ENCODE measurements around the gene ZNF500.
"Not testable (repeated sequence)": the region's sequence is repeated elsewhere in the genome, so short reads cannot be mapped to it uniquely, and the experiment has no call there.

Gene ZNF500

GRCh38 chr16:4796982-4797804 lies 30.2 kb upstream of the ZNF500 start:
- no peak for DNase-seq (ENCODE audit: low spot score)

- DNase-seq (ENCODE audit: low spot score) = peak; percentile 32
Measured at GRCh38 chr16:4795828-4796572, 29.0 kb upstream of the ZNF500 start.

- DNase-seq (ENCODE audit: low spot score) = peak; percentile 75
Measured at GRCh38 chr16:4795181-4795827, 28.3 kb upstream of the ZNF500 start, which contains the start of gene SMIM22. SMIM22 (plus strand) TSS chr16:4795369; CDS start chr16:4795735, 366 bp downstream.

GRCh38 chr16:4792951-4793513 lies 26.1 kb upstream of the ZNF500 start:
- DNase-seq (ENCODE audit: low spot score) = no peak

GRCh38 chr16:4790871-4791270 lies 23.9 kb upstream of the ZNF500 start:
- DNase-seq (ENCODE audit: low spot score) = no peak

GRCh38 chr16:4790261-4790660 lies 23.3 kb upstream of the ZNF500 start:
- DNase-seq (ENCODE audit: low spot score) = no peak

GRCh38 chr16:4788910-4789309 lies 21.9 kb upstream of the ZNF500 start:
- no peak for DNase-seq (ENCODE audit: low spot score)

GRCh38 chr16:4788489-4788889 lies 21.5 kb upstream of the ZNF500 start:
- DNase-seq (ENCODE audit: low spot score) = no peak

GRCh38 chr16:4787627-4788482 lies 20.9 kb upstream of the ZNF500 start, which contains the start of gene SEPTIN12:
SEPTIN12 (minus strand) TSS chr16:4788345; CDS start chr16:4787645, 700 bp downstream.
- no peak for DNase-seq (ENCODE audit: low spot score)

GRCh38 chr16:4787068-4787467 lies 20.1 kb upstream of the ZNF500 start:
- no peak for DNase-seq (ENCODE audit: low spot score)

GRCh38 chr16:4785758-4786433 lies 18.9 kb upstream of the ZNF500 start:
- DNase-seq (ENCODE audit: low spot score) = no peak

GRCh38 chr16:4784444-4784987 lies 17.6 kb upstream of the ZNF500 start:
- DNase-seq (ENCODE audit: low spot score) = not testable (repeated sequence)

- DNase-seq (ENCODE audit: low spot score) = no peak
Measured at GRCh38 chr16:4783951-4784336, 17.0 kb upstream of the ZNF500 start.

GRCh38 chr16:4783251-4783950 lies 16.4 kb upstream of the ZNF500 start:
- no peak for DNase-seq (ENCODE audit: low spot score)

- DNase-seq (ENCODE audit: low spot score) = peak; percentile 45
Measured at GRCh38 chr16:4780235-4780634, 13.3 kb upstream of the ZNF500 start.

- DNase-seq (ENCODE audit: low spot score) = no peak
Measured at GRCh38 chr16:4778050-4778392, 11.1 kb upstream of the ZNF500 start.

- no peak for DNase-seq (ENCODE audit: low spot score)
Measured at GRCh38 chr16:4777339-4778049, 10.5 kb upstream of the ZNF500 start.

- no peak for DNase-seq (ENCODE audit: low spot score)
Measured at GRCh38 chr16:4776141-4776705, 9.3 kb upstream of the ZNF500 start.

- DNase-seq (ENCODE audit: low spot score) = no peak
Measured at GRCh38 chr16:4775005-4775404, 8.0 kb upstream of the ZNF500 start.

Data from SW480 (cell line).